Activated CD4-positive, alpha-beta T cell treated with anti-CD3 and anti-CD28 coated beads, Interleukin-2, amount 10 ng/mL, durations not matched to agents 24 days and 14 days (primary cell): ENCODE results near the gene ALDH3B1. TPM values are rescaled to one million over a fixed set of nuclear protein-coding genes. Genes with fewer than 3 reads are reported as not detected.

Experiments used
- DNase-seq: peaks from one replicate; pipeline ENCODE4 v3.0.0; 2022
- H3K27ac Mint-ChIP-seq: one replicate; pipeline ENCODE4 v1.8.0; 2022; ENCODE audit warnings: mild to moderate bottlenecking, mixed read lengths
- H3K27me3 Mint-ChIP-seq: one replicate; pipeline ENCODE4 v1.8.0; 2022; ENCODE audit warnings: mixed read lengths
- H3K36me3 Mint-ChIP-seq: one replicate; pipeline ENCODE4 v1.8.0; 2022; ENCODE audit warnings: low read depth, mild to moderate bottlenecking, mixed read lengths
- H3K4me1 Mint-ChIP-seq: one replicate; pipeline ENCODE4 v1.8.0; 2021; ENCODE audit warnings: mixed read lengths
- H3K4me3 Mint-ChIP-seq: one replicate; pipeline ENCODE4 v1.8.0; 2022; ENCODE audit warnings: mild to moderate bottlenecking, moderate library complexity, mixed read lengths
- H3K9me3 Mint-ChIP-seq: one replicate; pipeline ENCODE4 v1.8.0; 2021; ENCODE audit warnings: mixed read lengths
- intact Hi-C: fragments of 100-400 bp; cut with micrococcal nuclease; formaldehyde crosslinking; loops from one replicate; pipeline ENCODE4 v1.15.1; 2023
- total RNA-seq: library from RNA; stranded (reverse); gene quantifications from 2 replicates; pipeline ENCODE4 v1.2.3, GENCODE V29; 2022

The ALDH3B1 gene
- total RNA-seq, 1 donor from 2014 or later = not detected

DNA sequence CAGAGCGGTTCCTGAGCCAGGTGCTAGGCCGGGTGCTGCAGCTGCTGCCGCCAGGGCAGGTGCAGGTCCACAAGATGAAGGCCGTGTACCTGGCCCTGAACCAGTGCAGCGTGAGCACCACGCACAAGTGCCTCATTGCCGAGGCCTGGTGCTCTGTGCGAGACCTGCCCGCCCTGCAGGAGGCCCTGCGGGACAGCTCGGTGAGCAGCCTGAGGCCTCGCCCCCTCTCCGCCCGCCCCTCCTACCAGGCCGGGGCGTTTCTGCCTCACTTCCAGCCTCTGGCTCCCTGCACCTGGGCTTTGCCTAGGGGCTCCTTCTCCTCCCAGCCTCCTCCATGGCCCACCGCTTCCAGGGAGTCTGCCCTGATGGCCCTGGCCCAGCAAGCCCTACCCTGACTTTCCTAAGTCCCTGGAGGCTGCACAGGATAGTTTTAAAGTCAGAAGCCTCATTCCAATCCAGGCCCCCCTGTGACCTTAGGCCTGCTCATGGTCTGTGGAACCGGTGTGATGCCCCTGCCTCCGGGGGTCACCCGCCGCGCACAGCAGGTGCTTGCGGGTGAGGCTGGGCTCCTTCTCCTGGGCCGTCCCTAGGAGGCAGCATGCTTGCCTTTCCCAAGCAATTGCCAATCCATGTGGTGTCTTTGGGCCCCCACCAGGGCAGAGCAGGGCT lies 34.2 kb downstream of the ALDH3B1 start:
- H3K27ac Mint-ChIP-seq = no peak overlapping the region
- H3K36me3 Mint-ChIP-seq = peaks cover 24% of the 10 kb centered on the region
- H3K9me3 Mint-ChIP-seq = no peaks in the 10 kb centered on the region
- H3K4me3 Mint-ChIP-seq = no peak overlapping the region
- peaks cover 9% of the 10 kb centered on the region for H3K4me1 Mint-ChIP-seq
- no peaks in the 10 kb centered on the region for H3K27me3 Mint-ChIP-seq
- DNase-seq = no peak
- intact Hi-C loops = no loop called here

DNA sequence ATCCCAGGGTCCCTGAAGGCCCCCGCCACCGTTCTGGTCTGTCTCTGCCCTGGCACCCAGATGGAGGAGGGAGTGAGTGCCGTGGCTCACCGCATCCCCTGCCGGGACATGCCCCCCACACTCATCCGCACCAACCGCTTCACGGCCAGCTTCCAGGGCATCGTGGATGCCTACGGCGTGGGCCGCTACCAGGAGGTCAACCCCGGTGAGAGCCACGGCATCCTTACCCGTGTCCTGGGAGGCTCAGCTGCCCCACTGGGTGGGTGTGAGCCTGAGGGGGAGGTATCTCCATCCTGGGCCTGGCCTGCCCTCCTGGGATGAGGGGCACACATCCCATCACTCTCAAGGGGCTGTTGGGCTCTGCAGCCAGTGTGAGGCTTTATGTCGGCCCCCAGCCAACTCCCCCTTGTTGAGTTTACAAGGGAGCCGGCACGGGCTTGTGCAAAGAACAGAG lies 34.8 kb downstream of the ALDH3B1 start:
- DNase-seq = no peak
- intact Hi-C loops = no loop called here
- Mint-ChIP-seq H3K27me3 (no peaks in the 10 kb centered on the region), H3K4me3 (no peak overlapping the region), H3K4me1 (peaks cover 6% of the 10 kb centered on the region), H3K36me3 (peaks cover 24% of the 10 kb centered on the region), H3K9me3 (no peaks in the 10 kb centered on the region), H3K27ac (no peak overlapping the region)

DNA sequence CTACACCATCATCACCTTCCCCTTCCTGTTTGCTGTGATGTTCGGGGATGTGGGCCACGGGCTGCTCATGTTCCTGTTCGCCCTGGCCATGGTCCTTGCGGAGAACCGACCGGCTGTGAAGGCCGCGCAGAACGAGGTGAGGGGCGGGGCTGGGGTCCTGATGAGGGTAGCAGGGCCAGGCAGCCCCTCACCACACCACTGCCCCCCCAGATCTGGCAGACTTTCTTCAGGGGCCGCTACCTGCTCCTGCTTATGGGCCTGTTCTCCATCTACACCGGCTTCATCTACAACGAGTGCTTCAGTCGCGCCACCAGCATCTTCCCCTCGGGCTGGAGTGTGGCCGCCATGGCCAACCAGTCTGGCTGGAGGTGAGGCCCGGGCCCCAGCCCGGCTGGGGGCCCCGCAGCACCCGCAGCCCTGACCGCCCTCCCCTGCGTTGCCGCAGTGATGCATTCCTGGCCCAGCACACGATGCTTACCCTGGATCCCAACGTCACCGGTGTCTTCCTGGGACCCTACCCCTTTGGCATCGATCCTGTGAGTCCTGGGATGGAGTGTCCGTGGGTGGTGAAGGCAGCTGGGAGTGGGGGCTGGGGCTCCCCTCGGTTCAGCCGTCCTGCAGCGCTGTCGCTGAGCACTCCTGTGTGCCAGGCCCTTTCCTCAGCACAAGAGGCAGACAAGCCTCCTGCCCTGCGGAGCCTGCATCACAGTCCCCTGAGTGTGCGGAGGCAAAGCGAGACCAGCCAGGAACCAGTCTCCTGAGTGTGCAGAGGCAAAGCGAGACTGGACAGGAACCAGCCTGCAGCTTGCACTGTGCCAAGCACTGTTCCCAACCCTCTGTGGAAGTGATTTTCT lies 37.5 kb downstream of the ALDH3B1 start:
- Mint-ChIP-seq H3K9me3 (no peaks in the 10 kb centered on the region), H3K36me3 (peaks cover 37% of the 10 kb centered on the region), H3K27me3 (no peaks in the 10 kb centered on the region), H3K4me1 (no peaks in the 10 kb centered on the region), H3K4me3 (no peak overlapping the region), H3K27ac (no peak overlapping the region)
- no peak for DNase-seq
- intact Hi-C loops = no loop called here

DNA sequence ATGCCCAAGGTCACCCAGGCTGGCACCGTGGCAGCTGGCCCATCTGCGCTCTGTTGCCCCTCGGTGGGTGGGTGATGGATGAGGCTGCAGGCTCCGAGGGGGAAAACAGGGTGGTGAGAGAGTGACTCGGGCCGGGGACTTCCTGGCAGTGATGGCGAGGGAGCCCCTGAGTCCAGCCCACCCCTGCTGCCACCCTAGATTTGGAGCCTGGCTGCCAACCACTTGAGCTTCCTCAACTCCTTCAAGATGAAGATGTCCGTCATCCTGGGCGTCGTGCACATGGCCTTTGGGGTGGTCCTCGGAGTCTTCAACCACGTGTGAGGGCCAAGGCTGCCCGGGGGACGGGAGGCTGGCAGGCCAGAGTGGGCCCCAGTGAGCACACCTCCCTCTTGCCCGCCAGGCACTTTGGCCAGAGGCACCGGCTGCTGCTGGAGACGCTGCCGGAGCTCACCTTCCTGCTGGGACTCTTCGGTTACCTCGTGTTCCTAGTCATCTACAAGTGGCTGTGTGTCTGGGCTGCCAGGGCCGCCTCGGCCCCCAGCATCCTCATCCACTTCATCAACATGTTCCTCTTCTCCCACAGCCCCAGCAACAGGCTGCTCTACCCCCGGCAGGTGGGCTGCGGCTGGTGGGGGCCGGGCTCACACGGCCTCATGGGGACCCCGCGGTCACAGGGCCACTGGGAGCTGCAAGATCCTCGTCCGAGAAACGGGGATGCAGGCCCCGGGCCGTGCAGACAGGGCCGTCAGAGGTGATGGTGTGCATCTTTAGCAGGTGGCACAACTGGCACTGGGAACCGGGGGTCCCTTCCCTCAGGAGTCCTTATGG lies 38.8 kb downstream of the ALDH3B1 start:
- peaks cover 42% of the 10 kb centered on the region for H3K36me3 Mint-ChIP-seq
- intact Hi-C loops = no loop called here
- no peak overlapping the region for H3K27ac Mint-ChIP-seq
- H3K27me3 Mint-ChIP-seq = no peaks in the 10 kb centered on the region
- no peak overlapping the region for H3K4me3 Mint-ChIP-seq
- H3K9me3 Mint-ChIP-seq = no peaks in the 10 kb centered on the region
- no peak for DNase-seq
- no peaks in the 10 kb centered on the region for H3K4me1 Mint-ChIP-seq

DNA sequence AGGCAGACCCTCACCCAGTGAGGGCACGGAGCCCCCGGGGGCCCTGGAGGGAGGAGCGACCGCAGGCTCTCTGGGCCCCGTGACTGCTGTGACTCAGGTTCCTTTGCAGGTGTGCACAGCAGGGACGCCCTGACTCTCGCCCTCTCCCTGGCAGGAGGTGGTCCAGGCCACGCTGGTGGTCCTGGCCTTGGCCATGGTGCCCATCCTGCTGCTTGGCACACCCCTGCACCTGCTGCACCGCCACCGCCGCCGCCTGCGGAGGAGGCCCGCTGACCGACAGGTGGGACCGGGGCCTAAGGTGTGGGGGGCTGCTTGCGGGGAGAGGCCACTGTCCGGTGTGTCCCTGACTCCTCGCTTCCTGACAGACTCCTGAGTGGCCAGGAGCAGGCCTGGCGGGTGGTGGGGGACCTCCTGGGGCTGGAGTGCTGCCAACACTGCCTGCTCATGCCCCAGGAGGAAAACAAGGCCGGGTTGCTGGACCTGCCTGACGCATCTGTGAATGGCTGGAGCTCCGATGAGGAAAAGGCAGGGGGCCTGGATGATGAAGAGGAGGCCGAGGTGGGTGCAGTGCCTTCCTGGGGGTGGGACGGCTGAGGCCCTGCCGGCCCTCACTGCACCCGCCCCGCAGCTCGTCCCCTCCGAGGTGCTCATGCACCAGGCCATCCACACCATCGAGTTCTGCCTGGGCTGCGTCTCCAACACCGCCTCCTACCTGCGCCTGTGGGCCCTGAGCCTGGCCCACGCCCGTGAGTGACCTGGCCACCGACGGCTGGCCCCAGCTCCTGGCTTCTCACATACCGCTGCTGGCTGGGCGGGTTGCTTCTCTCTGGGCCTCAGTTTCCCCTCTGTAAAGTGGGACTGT lies 39.6 kb downstream of the ALDH3B1 start:
- Mint-ChIP-seq H3K4me3 (no peak overlapping the region), H3K36me3 (peaks cover 38% of the 10 kb centered on the region), H3K27me3 (no peaks in the 10 kb centered on the region), H3K4me1 (no peaks in the 10 kb centered on the region), H3K27ac (no peak overlapping the region), H3K9me3 (no peaks in the 10 kb centered on the region)
- DNase-seq = no peak
- intact Hi-C loops = no loop called here

DNA sequence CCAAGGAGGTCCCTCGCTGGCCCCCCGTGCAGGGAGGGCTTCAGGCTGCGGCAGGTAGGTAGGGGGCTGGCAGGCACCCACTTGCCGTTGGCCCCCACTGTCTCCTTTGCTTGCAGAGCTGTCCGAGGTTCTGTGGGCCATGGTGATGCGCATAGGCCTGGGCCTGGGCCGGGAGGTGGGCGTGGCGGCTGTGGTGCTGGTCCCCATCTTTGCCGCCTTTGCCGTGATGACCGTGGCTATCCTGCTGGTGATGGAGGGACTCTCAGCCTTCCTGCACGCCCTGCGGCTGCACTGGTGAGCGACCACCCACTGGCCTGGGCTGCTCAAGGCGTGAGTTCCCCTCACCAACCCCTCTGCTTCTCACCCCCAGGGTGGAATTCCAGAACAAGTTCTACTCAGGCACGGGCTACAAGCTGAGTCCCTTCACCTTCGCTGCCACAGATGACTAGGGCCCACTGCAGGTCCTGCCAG lies 40.3 kb downstream of the ALDH3B1 start:
- no peak overlapping the region for H3K27ac Mint-ChIP-seq
- no peaks in the 10 kb centered on the region for H3K9me3 Mint-ChIP-seq
- H3K27me3 Mint-ChIP-seq = no peaks in the 10 kb centered on the region
- intact Hi-C loops = no loop called here
- H3K4me3 Mint-ChIP-seq = no peak overlapping the region
- H3K36me3 Mint-ChIP-seq = peaks cover 36% of the 10 kb centered on the region
- no peak for DNase-seq
- H3K4me1 Mint-ChIP-seq = no peaks in the 10 kb centered on the region

GRCh38 chr11:68051191-68052136 lies 41.3 kb downstream of the ALDH3B1 start:
- Mint-ChIP-seq H3K9me3 (no peaks in the 10 kb centered on the region), H3K27me3 (no peaks in the 10 kb centered on the region), H3K4me1 (no peaks in the 10 kb centered on the region), H3K27ac (peak overlapping the region; percentile 20), H3K4me3 (no peak overlapping the region), H3K36me3 (peaks cover 33% of the 10 kb centered on the region)
- intact Hi-C loops = no loop called here
- DNase-seq = no peak

DNA sequence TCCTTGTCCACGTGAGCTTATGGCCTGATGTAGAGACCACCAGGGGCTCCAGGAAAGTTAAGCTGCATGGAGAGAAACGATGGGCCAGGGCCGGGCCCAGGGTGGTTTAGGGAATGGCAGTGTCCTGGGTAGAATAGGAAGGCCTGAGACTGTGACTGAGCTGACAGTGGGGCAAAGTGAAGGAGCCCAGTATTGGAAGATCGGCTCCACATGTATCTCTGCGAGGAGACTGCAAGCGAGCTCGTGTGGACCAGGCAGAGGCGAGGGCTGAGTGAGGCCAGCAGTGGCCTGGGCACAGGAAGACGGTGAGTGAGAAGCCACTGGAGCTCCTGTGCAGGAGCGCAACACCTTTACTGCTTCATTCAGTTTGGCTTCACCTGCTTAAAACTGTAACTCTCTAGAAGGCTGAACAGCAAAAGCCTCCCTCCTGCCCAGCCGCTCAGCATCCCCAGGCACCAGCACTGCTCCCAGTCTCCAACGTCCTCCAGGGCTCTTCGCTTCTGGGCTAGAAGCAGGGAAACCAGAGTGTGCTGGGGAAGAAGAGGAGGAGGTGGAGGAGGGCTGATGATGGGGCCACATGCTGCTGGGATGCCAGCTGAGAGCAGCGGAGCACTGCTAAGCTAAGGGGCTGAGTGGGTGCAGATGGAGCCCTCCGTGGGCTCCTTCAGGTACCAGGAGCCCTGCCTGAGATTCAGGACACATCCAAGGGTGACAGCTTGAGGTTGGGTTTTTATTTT lies 42.2 kb downstream of the ALDH3B1 start:
- no peak for DNase-seq
- Mint-ChIP-seq H3K9me3 (no peaks in the 10 kb centered on the region), H3K27me3 (no peaks in the 10 kb centered on the region), H3K36me3 (peaks cover 29% of the 10 kb centered on the region), H3K4me3 (no peak overlapping the region), H3K4me1 (no peaks in the 10 kb centered on the region), H3K27ac (no peak overlapping the region)
- intact Hi-C loops = no loop called here

- H3K4me1 Mint-ChIP-seq = no peaks in the 10 kb centered on the region
- no peak overlapping the region for H3K4me3 Mint-ChIP-seq
- peaks cover 22% of the 10 kb centered on the region for H3K36me3 Mint-ChIP-seq
- no peak for DNase-seq
- H3K27me3 Mint-ChIP-seq = no peaks in the 10 kb centered on the region
- H3K27ac Mint-ChIP-seq = no peak overlapping the region
- H3K9me3 Mint-ChIP-seq = no peaks in the 10 kb centered on the region
- intact Hi-C loops = no loop called here
Measured at GRCh38 chr11:68053117-68053516, 43.0 kb downstream of the ALDH3B1 start.

GRCh38 chr11:68053981-68054812 lies 44.1 kb downstream of the ALDH3B1 start:
- Mint-ChIP-seq H3K9me3 (no peaks in the 10 kb centered on the region), H3K27ac (no peak overlapping the region), H3K27me3 (no peaks in the 10 kb centered on the region), H3K4me1 (no peaks in the 10 kb centered on the region), H3K36me3 (peaks cover 19% of the 10 kb centered on the region), H3K4me3 (no peak overlapping the region)
- intact Hi-C loops = no loop called here
- no peak for DNase-seq
